ENCODE results near the gene AMDHD2.

- TF ChIP-seq CTCF (conservative IDR thresholded peaks at IDR 0.05 in 1 of 2, IDR thresholded peaks at IDR 0.05 in 1 of 2; ENCODE audit: extremely low read depth in 1 of 2, insufficient read depth in 1 of 2, low read depth in 1 of 2, low read length in 2 of 2) = no peak
- TF ChIP-seq EZH2 (IDR thresholded peaks at IDR 0.05; ENCODE audit: borderline replicate concordance, low read length) = no peak
These were observed 46.7 kb upstream of the AMDHD2 start for GRCh38 chr16:2473446-2473926.

Data from mammary epithelial cell (primary cell).